Measurements from ENCODE around the gene HMGCS2. TPM values are rescaled to one million over a fixed set of nuclear protein-coding genes. Genes with fewer than 3 reads are reported as not detected.

The HMGCS2 gene
- total RNA-seq, 4 donors from 2014 or later: 10.9 to 1,165 (median 71.0) TPM

DNA sequence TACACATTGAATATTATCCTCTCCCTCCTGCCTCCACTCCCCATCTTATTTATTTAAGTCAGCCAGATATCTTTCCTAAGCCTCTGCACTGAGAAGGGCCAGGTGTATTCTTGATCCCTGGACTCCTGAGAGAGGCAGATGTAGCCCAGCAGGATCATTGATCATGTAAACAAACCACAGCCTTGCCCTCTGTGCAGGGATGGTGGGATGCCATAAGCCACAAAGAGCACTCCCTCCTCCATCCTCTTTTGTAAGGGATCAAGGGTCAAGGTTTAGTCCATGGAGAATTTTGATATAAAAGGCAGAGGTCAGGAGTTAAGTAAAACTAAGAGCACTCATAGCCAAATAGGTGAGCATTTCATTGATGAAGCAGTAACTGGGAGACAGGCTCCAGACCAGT, 39.7 kb downstream of the HMGCS2 start:
- H3K27ac ChIP-seq: no peak overlapping the region
- no peaks in the 10 kb centered on the region for H3K9me3 ChIP-seq
- no peak for TF ChIP-seq POLR2A (IDR thresholded peaks at IDR 0.05)
- TF ChIP-seq, protein P1, sequence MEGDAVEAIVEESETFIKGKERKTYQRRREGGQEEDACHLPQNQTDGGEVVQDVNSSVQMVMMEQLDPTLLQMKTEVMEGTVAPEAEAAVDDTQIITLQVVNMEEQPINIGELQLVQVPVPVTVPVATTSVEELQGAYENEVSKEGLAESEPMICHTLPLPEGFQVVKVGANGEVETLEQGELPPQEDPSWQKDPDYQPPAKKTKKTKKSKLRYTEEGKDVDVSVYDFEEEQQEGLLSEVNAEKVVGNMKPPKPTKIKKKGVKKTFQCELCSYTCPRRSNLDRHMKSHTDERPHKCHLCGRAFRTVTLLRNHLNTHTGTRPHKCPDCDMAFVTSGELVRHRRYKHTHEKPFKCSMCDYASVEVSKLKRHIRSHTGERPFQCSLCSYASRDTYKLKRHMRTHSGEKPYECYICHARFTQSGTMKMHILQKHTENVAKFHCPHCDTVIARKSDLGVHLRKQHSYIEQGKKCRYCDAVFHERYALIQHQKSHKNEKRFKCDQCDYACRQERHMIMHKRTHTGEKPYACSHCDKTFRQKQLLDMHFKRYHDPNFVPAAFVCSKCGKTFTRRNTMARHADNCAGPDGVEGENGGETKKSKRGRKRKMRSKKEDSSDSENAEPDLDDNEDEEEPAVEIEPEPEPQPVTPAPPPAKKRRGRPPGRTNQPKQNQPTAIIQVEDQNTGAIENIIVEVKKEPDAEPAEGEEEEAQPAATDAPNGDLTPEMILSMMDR (IDR thresholded peaks at IDR 0.05): no peak
- H3K36me3 ChIP-seq: no peaks in the 10 kb centered on the region
- no peak overlapping the region for H3K4me3 ChIP-seq
- no peaks in the 10 kb centered on the region for H3K4me1 ChIP-seq
- H3K27me3 ChIP-seq: no peaks in the 10 kb centered on the region
- DNase-seq: no peak

DNA sequence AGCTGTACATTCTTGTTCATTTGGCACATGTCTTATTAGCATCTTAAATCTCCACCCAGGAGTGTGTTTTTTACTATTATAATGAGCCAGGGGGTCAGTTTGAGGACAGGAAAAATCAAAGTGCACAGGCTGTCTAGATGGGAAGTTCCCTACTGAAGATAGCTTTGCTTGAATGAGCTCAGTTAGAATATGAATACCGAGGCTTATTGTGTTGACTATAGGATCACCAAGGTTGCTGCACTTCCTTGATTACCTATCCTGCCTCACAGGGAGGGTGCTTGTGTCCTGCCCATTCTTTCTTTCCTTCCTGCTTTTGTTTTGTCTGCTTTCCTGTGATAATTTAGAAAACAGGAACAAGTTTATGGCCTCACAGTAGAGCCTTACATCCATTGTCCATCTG, 40.7 kb downstream of the HMGCS2 start:
- Histone ChIP-seq H3K4me3 (no peak overlapping the region), H3K36me3 (no peaks in the 10 kb centered on the region), H3K27me3 (no peaks in the 10 kb centered on the region), H3K4me1 (no peaks in the 10 kb centered on the region), H3K27ac (no peak overlapping the region), H3K9me3 (no peaks in the 10 kb centered on the region)
- no peak for DNase-seq
- no peak for TF ChIP-seq POLR2A (IDR thresholded peaks at IDR 0.05)
- TF ChIP-seq, protein P1 (IDR thresholded peaks at IDR 0.05): no peak

DNA sequence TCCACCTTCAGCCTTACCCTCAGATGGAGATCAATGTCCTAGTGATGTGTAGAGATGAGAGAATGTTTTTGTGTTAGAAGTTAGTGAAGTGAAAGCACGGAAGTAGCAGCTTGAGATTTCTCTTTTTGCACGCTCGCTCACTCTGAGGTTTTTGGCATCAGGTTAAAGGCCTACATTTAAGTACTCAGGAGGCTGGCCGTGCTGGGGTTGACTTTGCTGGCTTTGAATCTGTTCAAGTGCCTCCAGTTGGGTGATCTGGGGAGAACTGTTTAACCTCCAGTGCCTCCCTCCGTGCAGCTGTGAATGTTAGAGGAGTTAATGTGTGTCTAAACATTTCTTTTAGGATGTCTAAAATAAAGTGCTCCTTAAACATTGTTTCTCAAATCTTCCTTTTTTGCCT, 43.1 kb downstream of the HMGCS2 start:
- TF ChIP-seq POLR2A (IDR thresholded peaks at IDR 0.05): no peak
- TF ChIP-seq, protein P1 (IDR thresholded peaks at IDR 0.05): no peak
- Histone ChIP-seq H3K27me3 (no peaks in the 10 kb centered on the region), H3K4me1 (no peaks in the 10 kb centered on the region), H3K4me3 (no peak overlapping the region), H3K36me3 (no peaks in the 10 kb centered on the region), H3K27ac (no peak overlapping the region), H3K9me3 (no peaks in the 10 kb centered on the region)
- peak in 1 of 3 donors; percentile 5 for DNase-seq

DNA sequence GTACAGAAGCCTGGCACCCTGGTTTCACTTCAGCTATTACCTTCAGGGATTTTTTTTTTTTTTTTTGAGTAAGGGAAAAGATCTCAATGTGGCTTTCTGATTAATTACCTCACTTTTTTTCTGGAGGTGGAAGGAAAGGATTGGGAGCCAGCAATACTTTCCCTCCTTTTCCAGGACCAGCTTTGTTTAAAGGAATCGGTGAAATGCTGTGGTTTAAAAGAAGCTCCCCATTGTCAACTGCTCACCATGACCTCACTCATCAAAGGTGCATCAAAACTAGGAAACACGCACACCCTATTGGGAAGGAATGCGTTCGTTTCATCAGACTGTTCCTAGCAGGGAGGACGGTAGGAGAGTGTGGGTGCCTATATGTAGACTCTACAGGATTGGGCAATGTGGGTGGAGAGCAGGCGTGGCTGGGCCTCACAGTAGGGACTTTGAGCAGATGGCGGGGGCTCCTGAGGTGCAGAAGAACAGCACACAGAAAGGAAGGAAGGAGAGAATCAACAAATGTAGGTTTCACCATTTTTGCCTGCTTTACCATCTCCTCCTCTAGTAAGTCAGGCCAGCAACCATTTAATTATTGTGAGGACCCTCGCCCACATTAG, 44.0 kb downstream of the HMGCS2 start:
- no peak for DNase-seq
- Histone ChIP-seq H3K9me3 (no peaks in the 10 kb centered on the region), H3K36me3 (no peaks in the 10 kb centered on the region), H3K4me3 (no peak overlapping the region), H3K4me1 (no peaks in the 10 kb centered on the region), H3K27ac (no peak overlapping the region), H3K27me3 (no peaks in the 10 kb centered on the region)
- TF ChIP-seq, protein P1 (IDR thresholded peaks at IDR 0.05): no peak
- TF ChIP-seq POLR2A (IDR thresholded peaks at IDR 0.05): no peak

DNA sequence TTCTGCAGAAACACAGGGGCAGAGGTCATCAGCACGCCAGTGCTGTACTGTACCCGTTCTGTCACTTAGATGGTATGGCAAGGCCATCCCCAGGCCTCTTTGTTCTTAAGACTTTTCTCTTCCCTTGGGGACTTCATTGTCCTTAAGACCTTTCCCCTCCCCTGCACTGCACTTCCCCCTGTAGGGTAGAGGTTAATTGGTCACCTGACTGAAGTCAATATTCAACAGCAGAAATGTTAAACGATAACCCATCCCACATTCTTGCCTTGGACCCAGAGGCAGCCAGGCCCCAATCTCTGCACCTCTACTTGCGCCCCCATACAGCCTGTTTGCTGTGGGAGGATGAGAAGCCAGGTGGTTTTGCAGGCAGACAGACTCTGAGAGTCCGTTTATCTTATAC, 46.8 kb downstream of the HMGCS2 start:
- H3K27ac ChIP-seq: no peak overlapping the region
- no peaks in the 10 kb centered on the region for H3K9me3 ChIP-seq
- H3K4me1 ChIP-seq: no peaks in the 10 kb centered on the region
- no peak overlapping the region for H3K4me3 ChIP-seq
- no peaks in the 10 kb centered on the region for H3K27me3 ChIP-seq
- H3K36me3 ChIP-seq: no peaks in the 10 kb centered on the region
- TF ChIP-seq, protein P1 (IDR thresholded peaks at IDR 0.05): no peak
- no peak for TF ChIP-seq POLR2A (IDR thresholded peaks at IDR 0.05)
- no peak for DNase-seq
